HepG2 (cell line): ENCODE measurements around the gene EPB41L1. TPM values are rescaled to one million over a fixed set of nuclear protein-coding genes. Genes with fewer than 3 reads are reported as not detected.

ENCODE experiments used
- ARID5B ChIP-seq: IDR thresholded peaks from 2 replicates; pipeline ENCODE4 v1.4.0; 2020; ENCODE audit warnings: mild to moderate bottlenecking, missing genetic modification reagents
- FOXK1 ChIP-seq: sonication (generic); formaldehyde crosslinking; IDR thresholded peaks from 2 replicates; pipeline ENCODE4 v1.4.0; 2020; ENCODE audit warnings: low read depth, missing genetic modification reagents, borderline replicate concordance
- FOXP4 ChIP-seq: sonication (generic); formaldehyde crosslinking; IDR thresholded peaks from 2 replicates; pipeline ENCODE4 v1.4.0; 2020; ENCODE audit warnings: missing genetic modification reagents
- HIVEP1 ChIP-seq: sonication (generic); formaldehyde crosslinking; IDR thresholded peaks from 2 replicates; pipeline ENCODE4 v1.4.0; 2020; ENCODE audit warnings: mild to moderate bottlenecking, missing genetic modification reagents
- MAZ ChIP-seq, 2 experiments: sonication (generic) in 1 of 2; formaldehyde crosslinking in 1 of 2; IDR thresholded peaks; 2 replicates each; pipeline versions ENCODE4 v1.5.0 to v1.6.1; 2012 to 2020; ENCODE audit warnings: low read depth in 2 of 2, mild to moderate bottlenecking in 2 of 2, borderline replicate concordance in 1 of 2, improper control_type of control experiment in 1 of 2, low read length in 1 of 2, missing genetic modification reagents in 1 of 2, moderate library complexity in 1 of 2
- NCOA2 ChIP-seq: sonication (generic); formaldehyde crosslinking; IDR thresholded peaks from 2 replicates; pipeline ENCODE4 v1.8.0; 2022; ENCODE audit warnings: inconsistent platforms
- NCOR1 ChIP-seq: fragments of 200-600 bp; sonication (generic); IDR thresholded peaks from 2 replicates; pipeline ENCODE4 v1.7.0; 2017; ENCODE audit warnings: antibody characterized with exemption, low read length, borderline replicate concordance
- NR2F1 ChIP-seq, 2 experiments: fragments of 450-650 bp in 1 of 2; formaldehyde crosslinking in 1 of 2; IDR thresholded peaks; 2 replicates each; pipeline versions ENCODE4 v1.5.0 to v1.6.1; 2016 to 2020; ENCODE audit warnings: mild to moderate bottlenecking in 1 of 2, missing compliant biosample characterization in 1 of 2, missing genetic modification reagents in 1 of 2, moderate library complexity in 1 of 2
- SMAD3 ChIP-seq: sonication (generic); formaldehyde crosslinking; IDR thresholded peaks from 2 replicates; pipeline ENCODE4 v1.4.0; 2020; ENCODE audit warnings: missing genetic modification reagents
- SNAPC5 ChIP-seq: sonication (generic); formaldehyde crosslinking; IDR thresholded peaks from 2 replicates; pipeline ENCODE4 v1.8.1; 2023; ENCODE audit warnings: mild to moderate bottlenecking, missing genetic modification reagents, borderline replicate concordance
- SPEN ChIP-seq: sonication (generic); formaldehyde crosslinking; IDR thresholded peaks from 2 replicates; pipeline ENCODE4 v1.5.1; 2020; ENCODE audit warnings: low read depth, mild to moderate bottlenecking, missing genetic modification reagents
- TFAP4 ChIP-seq: sonication (generic); IDR thresholded peaks from 2 replicates; pipeline ENCODE4 v1.6.1; 2016; ENCODE audit warnings: low read depth, borderline replicate concordance
- THAP9 ChIP-seq: sonication (generic); formaldehyde crosslinking; IDR thresholded peaks from 2 replicates; pipeline ENCODE4; 2020; ENCODE audit warnings: missing genetic modification reagents, mild to moderate bottlenecking, borderline replicate concordance
- WIZ ChIP-seq: sonication (generic); formaldehyde crosslinking; IDR thresholded peaks from 2 replicates; pipeline ENCODE4 v1.5.1; 2020; ENCODE audit warnings: mild to moderate bottlenecking, missing genetic modification reagents
- ZNF350 ChIP-seq: sonication (generic); formaldehyde crosslinking; IDR thresholded peaks from 2 replicates; pipeline ENCODE4 v1.4.0; 2020; ENCODE audit warnings: mild to moderate bottlenecking, low read depth, missing genetic modification reagents, borderline replicate concordance
- ZNF546 ChIP-seq: sonication (generic); formaldehyde crosslinking; conservative IDR thresholded peaks from 2 replicates; pipeline ENCODE4 v1.8.1; 2023; ENCODE audit warnings: mild to moderate bottlenecking, missing genetic modification reagents
- ZSCAN21 ChIP-seq: sonication (generic); formaldehyde crosslinking; IDR thresholded peaks from 2 replicates; pipeline ENCODE4 v1.8.0; 2022; ENCODE audit warnings: mild to moderate bottlenecking, missing genetic modification reagents, moderate library complexity, borderline replicate concordance
- polyA plus RNA-seq, 8 experiments: library from polyadenylated mRNA; depleted of rRNA in 3 of 8; stranded (reverse) in 7 of 8; unstranded in 1 of 8; fragments of >200 nt; fragmentation: Illumina TruSeq in 4 of 8; extraction: Trizol in 4 of 8; gene quantifications; 2 replicates each; pipeline versions ENCODE4 v1.2.1 to v1.2.3, GENCODE V29; 2011 to 2016; ENCODE audit warnings: low read depth in 4 of 8, missing spikeins in 1 of 8, mixed read lengths in 1 of 8; ENCODE audit not compliant: insufficient read depth in 1 of 8
- total RNA-seq, 5 experiments: library from RNA; depleted of rRNA; stranded (reverse); fragments of >200 nt; fragmentation: Illumina TruSeq; extraction: Trizol; gene quantifications; 2 replicates each; pipeline ENCODE4 v1.2.3, GENCODE V29; 2016; ENCODE audit warnings: low read depth in 1 of 5

Gene EPB41L1
- total and polyA plus RNA-seq, 2 of the 13 experiments (the other 11 are each of a cell fraction or from before 2014, with no cell fraction given): 16.7 to 39.0 TPM

GRCh38 chr20:36181934-36182603, 27.5 kb downstream of the EPB41L1 start (continued):
- TF ChIP-seq MAZ (IDR thresholded peaks at IDR 0.05; ENCODE audit: borderline replicate concordance, low read depth, low read length) (no peak), MAZ (CRISPR knock-in tag; IDR thresholded peaks at IDR 0.05; ENCODE audit: low read depth) (no peak; the same call in 1 of the 2 replicates), NR2F1 (CRISPR knock-in tag; IDR thresholded peaks at IDR 0.05) (peak in 1 of 2 experiments; percentile 72; a peak in 2 of 4 replicates), TFAP4 (peak; percentile 79; the same call in 1 of the 2 replicates), HIVEP1 (CRISPR knock-in tag) (0 out of 2 replicates have a peak, but pooled peaks have one; percentile 2), NCOR1 (peak; percentile 30; the same call in 1 of the 2 replicates), SPEN (CRISPR knock-in tag) (peak; percentile 84; the same call in 1 of the 2 replicates), ZSCAN21 (CRISPR knock-in tag) (0 out of 2 replicates have a peak, but pooled peaks have one; percentile 34), FOXK1 (peak; percentile 59; the same call in 1 of the 2 replicates), SNAPC5 (0 out of 2 replicates have a peak, but pooled peaks have one; percentile 5), THAP9 (0 out of 2 replicates have a peak, but pooled peaks have one; percentile 71), FOXP4 (CRISPR knock-in tag) (peak; percentile 46; the same call in 1 of the 2 replicates), SMAD3 (peak; percentile 46; the same call in 1 of the 2 replicates), ZNF350 (CRISPR knock-in tag) (peak; percentile 47; the same call in 1 of the 2 replicates), ARID5B (peak; percentile 60; the same call in 1 of the 2 replicates), WIZ (CRISPR knock-in tag) (0 out of 2 replicates have a peak, but pooled peaks have one; percentile 2), NCOA2 (CRISPR knock-in tag) (peak; percentile 38; the same call in 1 of the 2 replicates), ZNF546 (CRISPR knock-in tag) (no peak)
